Left lung (tissue), 10 donors: ENCODE measurements around the gene LGALS4. TPM values are rescaled to one million over a fixed set of nuclear protein-coding genes. Genes with fewer than 3 reads are reported as not detected.

Experiments
- ATAC-seq: fragments of 200-7000 bp; cut with Tn5 transposase; one replicate; pipeline ENCODE4 v1.9.1; 2020; ENCODE audit warnings: moderate library complexity
- DNase-seq, 4 donors: peaks; one replicate each; pipeline ENCODE4 v3.0.0-alpha.2; 2013 to 2020
- H3K27ac ChIP-seq, 2 donors: fragments of 200-600 bp; sonication (generic) in 1 of 2; one replicate each; pipeline versions ENCODE4 v1.5.0 to v1.8.0; 2020 to 2021
- H3K27me3 ChIP-seq, 2 donors: fragments of 200-600 bp; sonication (generic) in 1 of 2; one replicate each; pipeline versions ENCODE4 v1.5.0 to v1.8.0; 2020 to 2021
- H3K36me3 ChIP-seq, 2 donors: fragments of 200-600 bp; sonication (generic) in 1 of 2; one replicate each; pipeline versions ENCODE4 v1.5.0 to v1.8.0; 2020 to 2021
- H3K4me1 ChIP-seq, 2 donors: fragments of 200-600 bp; one replicate each; pipeline ENCODE4 v1.8.0; 2021
- H3K4me3 ChIP-seq, 2 donors: fragments of 200-600 bp; sonication (generic) in 1 of 2; one replicate each; pipeline versions ENCODE4 v1.5.0 to v1.8.0; 2020 to 2021; ENCODE audit warnings: mild to moderate bottlenecking in 1 of 2
- H3K9me3 ChIP-seq, 2 donors: fragments of 200-600 bp; sonication (generic) in 1 of 2; one replicate each; pipeline versions ENCODE4 v1.5.0 to v1.8.0; 2020 to 2021
- CTCF ChIP-seq, 2 donors: fragments of 200-600 bp; sonication (generic) in 1 of 2; IDR thresholded peaks; one replicate each; pipeline versions ENCODE4 v1.5.0 to v1.8.0; 2021; ENCODE audit warnings: antibody characterized with exemption in 2 of 2
- intact Hi-C, 2 donors: fragments of 100-400 bp; cut with DNase I; formaldehyde crosslinking; loops; one replicate each; pipeline versions ENCODE4 v1.11.2 to v1.14.2; 2022
- polyA plus RNA-seq, 6 donors: library from polyadenylated mRNA; unstranded; fragments of 120-200 nt; gene quantifications; one replicate each; pipeline ENCODE4 v1.2.1, GENCODE V29; 2013; ENCODE audit not compliant: insufficient read length in 6 of 6
- total RNA-seq, 2 donors: library from RNA; stranded (reverse); fragmentation: NEBNext Ultra II Directional; extraction: Animal tissue kit (Norgen Biotek cat#: 25700); gene quantifications; one replicate each; pipeline ENCODE4 v1.2.1, GENCODE V29; 2021
- donor health status: DM: no; HTN: yes; CAD: no.
- donor health status: DM: no; HTN: no; CAD: no.

Gene LGALS4
- total and polyA plus RNA-seq, 8 donors: 0.64 to 3.4 (median 1.8) TPM

GRCh38 chr19:38850436-38850975, 37.8 kb upstream of the LGALS4 start:
- intact Hi-C loops: no loop called here
- ATAC-seq: peak; percentile 83
- Histone ChIP-seq H3K9me3 (no peaks in the 10 kb centered on the region), H3K27me3 (no peaks in the 10 kb centered on the region), H3K4me1 (peaks cover 20 to 47% of the 10 kb centered on the region in 2 donors), H3K27ac (peak overlapping the region; percentile 99 to 100), H3K4me3 (peak overlapping the region; percentile 53 to 85), H3K36me3 (peaks cover 13 to 24% of the 10 kb centered on the region in 2 donors)
- DNase-seq: peak in 2 of 4 donors; percentile 97 to 100
- TF ChIP-seq CTCF (IDR thresholded peaks at IDR 0.05): no peak

- ATAC-seq: peak; percentile 82
Observed at GRCh38 chr19:38849860-38850435, 37.2 kb upstream of the LGALS4 start, which contains the start of gene HNRNPL. Gene HNRNPL, minus strand, starts transcription at chr19:38849986. Its CDS starts 20 bp downstream, at chr19:38849966.

GRCh38 chr19:38849147-38849859, 36.6 kb upstream of the LGALS4 start:
- TF ChIP-seq CTCF (IDR thresholded peaks at IDR 0.05): no peak
- H3K27ac ChIP-seq: peak overlapping the region; percentile 100
- H3K4me1 ChIP-seq: peaks cover 20 to 51% of the 10 kb centered on the region in 2 donors
- DNase-seq (peak; percentile 97 to 99 (median 98)), ATAC-seq (peak; percentile 48)
- intact Hi-C loops: no loop called here
- no peaks in the 10 kb centered on the region for H3K27me3 ChIP-seq
- H3K4me3 ChIP-seq: peak overlapping the region; percentile 85
- no peaks in the 10 kb centered on the region for H3K9me3 ChIP-seq
- H3K36me3 ChIP-seq: peaks cover 19 to 36% of the 10 kb centered on the region in 2 donors

More at GRCh38 chr19:38849860-38850435, 37.2 kb upstream of the LGALS4 start, which contains the start of gene HNRNPL:
- intact Hi-C loops: no loop called here
- DNase-seq: peak in 3 of 4 donors; percentile 98 to 100 (median 100)
- Histone ChIP-seq H3K9me3 (no peaks in the 10 kb centered on the region), H3K36me3 (peaks cover 18 to 30% of the 10 kb centered on the region in 2 donors), H3K27ac (peak within 1 kb of the TSS; percentile 100), H3K4me1 (peaks cover 20 to 47% of the 10 kb centered on the region in 2 donors), H3K27me3 (no peaks in the 10 kb centered on the region), H3K4me3 (peak within 1 kb of the TSS; percentile 85)
- peak; percentile 29 to 56 for TF ChIP-seq CTCF (IDR thresholded peaks at IDR 0.05)

GRCh38 chr19:38848299-38849146, 35.8 kb upstream of the LGALS4 start:
- intact Hi-C loops: no loop called here
- H3K9me3 ChIP-seq: no peaks in the 10 kb centered on the region
- H3K36me3 ChIP-seq: peaks cover 19 to 44% of the 10 kb centered on the region in 2 donors
- no peak for TF ChIP-seq CTCF (IDR thresholded peaks at IDR 0.05)
- ATAC-seq: no peak
- H3K4me3 ChIP-seq: peak overlapping the region; percentile 85
- no peaks in the 10 kb centered on the region for H3K27me3 ChIP-seq
- peak overlapping the region; percentile 100 for H3K27ac ChIP-seq
- peak in 1 of 4 donors; percentile 21 for DNase-seq
- H3K4me1 ChIP-seq: peaks cover 20 to 58% of the 10 kb centered on the region in 2 donors
